K562 (cell line): ENCODE results near the gene NOLC1. TPM values are rescaled to one million over a fixed set of nuclear protein-coding genes. Genes with fewer than 3 reads are reported as not detected.

Experiments used
- BHLHE40 ChIP-seq: IDR thresholded peaks from 2 replicates; pipeline ENCODE4 v1.6.1; 2011; ENCODE audit warnings: low read length, improper control_type of control experiment
- CHD1 ChIP-seq: fragments of 200-600 bp; sonication (generic); IDR thresholded peaks from one replicate; pipeline ENCODE4 v1.6.1; 2012; ENCODE audit warnings: mild to moderate bottlenecking, moderate library complexity, low read length, inconsistent platforms
- CTBP1 ChIP-seq: fragments of 450-650 bp; IDR thresholded peaks from 2 replicates; pipeline ENCODE4 v1.6.1; 2016; ENCODE audit warnings: borderline replicate concordance
- CXXC5 ChIP-seq: fragments of 250-450 bp; sonication (Bioruptor Pico); IDR thresholded peaks from 2 replicates; pipeline ENCODE4 v1.8.0; 2022; ENCODE audit warnings: inconsistent platforms, mild to moderate bottlenecking, moderate library complexity
- EHMT2 ChIP-seq: fragments of 450-650 bp; IDR thresholded peaks from 2 replicates; pipeline ENCODE4 v1.6.1; 2018; ENCODE audit warnings: antibody characterized with exemption
- FOXJ3 ChIP-seq: sonication (generic); formaldehyde crosslinking; IDR thresholded peaks from 2 replicates; pipeline ENCODE4 v1.4.0; 2020; ENCODE audit warnings: mild to moderate bottlenecking, missing genetic modification reagents
- GATAD2B ChIP-seq: fragments of 450-650 bp; IDR thresholded peaks from 2 replicates; pipeline ENCODE4 v1.6.1; 2017; ENCODE audit warnings: mild to moderate bottlenecking, borderline replicate concordance
- HSF4 ChIP-seq: fragments of 250-450 bp; sonication (Bioruptor Pico); IDR thresholded peaks from 2 replicates; pipeline ENCODE4 v2.1.2; 2022; ENCODE audit warnings: mild to moderate bottlenecking, moderate library complexity, borderline replicate concordance
- KDM2B ChIP-seq: fragments of 250-450 bp; sonication (Bioruptor Pico); IDR thresholded peaks from 2 replicates; pipeline ENCODE4 v1.8.0; 2021; ENCODE audit warnings: mild to moderate bottlenecking, moderate library complexity
- LCOR ChIP-seq: sonication (generic); formaldehyde crosslinking; IDR thresholded peaks from 2 replicates; pipeline ENCODE4 v1.8.0; 2022; ENCODE audit warnings: mild to moderate bottlenecking, missing genetic modification reagents
- MCM3 ChIP-seq: fragments of 450-650 bp; IDR thresholded peaks from 2 replicates; pipeline ENCODE4 v1.6.1; 2016
- MEF2A ChIP-seq: IDR thresholded peaks from 2 replicates; pipeline ENCODE4 v1.6.1; 2011; ENCODE audit warnings: low read depth, mild to moderate bottlenecking, low read length, moderate library complexity; ENCODE audit not compliant: control insufficient read depth
- PHF8 ChIP-seq: fragments of 200-600 bp; sonication (generic); IDR thresholded peaks from 2 replicates; pipeline ENCODE4 v1.6.1; 2012; ENCODE audit warnings: mixed run types, mild to moderate bottlenecking, inconsistent platforms, low read length, moderate library complexity, borderline replicate concordance
- PTTG1 ChIP-seq: fragments of 450-650 bp; IDR thresholded peaks from 2 replicates; pipeline ENCODE4 v1.6.1; 2016; ENCODE audit warnings: low read depth, mild to moderate bottlenecking, missing genetic modification characterization, missing compliant biosample characterization
- RFX1 ChIP-seq: fragments of 450-650 bp; IDR thresholded peaks from 2 replicates; pipeline ENCODE4 v1.6.1; 2016; ENCODE audit warnings: mild to moderate bottlenecking, moderate library complexity
- RHOXF2B ChIP-seq: fragments of 250-450 bp; sonication (Bioruptor Pico); conservative IDR thresholded peaks from 2 replicates; pipeline ENCODE4 v1.5.1; 2021
- SIN3B ChIP-seq: fragments of 450-650 bp; IDR thresholded peaks from 2 replicates; pipeline ENCODE4 v1.6.1; 2017; ENCODE audit warnings: low read depth, mild to moderate bottlenecking, moderate library complexity
- SRSF9 ChIP-seq: fragments of 200-400 bp; formaldehyde crosslinking; IDR thresholded peaks from 2 replicates; pipeline ENCODE4 v1.6.1; 2017; ENCODE audit warnings: low read depth, low read length, borderline replicate concordance
- STAG1 ChIP-seq: sonication (generic); formaldehyde crosslinking; IDR thresholded peaks from 2 replicates; pipeline ENCODE4 v1.5.0; 2020; ENCODE audit warnings: missing genetic modification reagents, borderline replicate concordance
- TAF7 ChIP-seq: fragments of 450-650 bp; IDR thresholded peaks from 2 replicates; pipeline ENCODE4 v1.6.1; 2016; ENCODE audit warnings: missing genetic modification characterization, missing compliant biosample characterization
- TAL1 ChIP-seq: fragments of 450-650 bp; IDR thresholded peaks from 2 replicates; pipeline ENCODE4 v1.6.1; 2016; ENCODE audit warnings: mild to moderate bottlenecking
- XRCC4 ChIP-seq: IDR thresholded peaks from one replicate; pipeline ENCODE4 v1.6.1; 2011; ENCODE audit not compliant: insufficient read depth, insufficient read length; ENCODE audit errors: extremely low read depth
- ZBTB8A ChIP-seq: fragments of 450-650 bp; IDR thresholded peaks from 2 replicates; pipeline ENCODE4 v1.6.1; 2018; ENCODE audit warnings: mild to moderate bottlenecking, moderate library complexity; ENCODE audit not compliant: partially characterized antibody
- ZC3H11A ChIP-seq: IDR thresholded peaks from 2 replicates; pipeline ENCODE4 v1.6.1; 2012; ENCODE audit warnings: low read depth, low read length, improper control_type of control experiment
- ZNF263 ChIP-seq: sonication (generic); formaldehyde crosslinking; IDR thresholded peaks from 2 replicates; pipeline ENCODE4 v1.8.0; 2022; ENCODE audit warnings: mild to moderate bottlenecking, missing genetic modification reagents, borderline replicate concordance
- ZNF589 ChIP-seq: fragments of 200-800 bp; sonication (Bioruptor generic); IDR thresholded peaks from 2 replicates; pipeline ENCODE4 v1.6.1; 2016; ENCODE audit warnings: low read depth, missing genetic modification characterization, missing compliant biosample characterization
- ZNF644 ChIP-seq: fragments of 200-800 bp; sonication (Bioruptor generic); IDR thresholded peaks from 2 replicates; pipeline ENCODE4 v1.6.1; 2016; ENCODE audit warnings: low read depth, missing genetic modification characterization, missing compliant biosample characterization
- polyA plus RNA-seq, 8 experiments: library from polyadenylated mRNA; depleted of rRNA in 4 of 8; stranded (reverse) in 5 of 8; unstranded in 3 of 8; fragments of >200 nt; fragmentation: Nextera tagmentation in 2 of 8; fragmentation: Illumina TruSeq in 1 of 8; extraction: Ambion mirVana in 2 of 8; extraction: Trizol in 1 of 8; gene quantifications; 2 replicates each; pipeline versions ENCODE4 v1.2.1 to v1.2.3, GENCODE V29; 2011 to 2014; ENCODE audit warnings: inconsistent platforms in 1 of 8, missing spikeins in 1 of 8
- total RNA-seq, 7 experiments: library from RNA; depleted of rRNA in 6 of 7; stranded (reverse); fragments of >200 nt in 6 of 7; fragmentation: Illumina TruSeq in 2 of 7; extraction: Trizol in 2 of 7; gene quantifications; 2 replicates each; pipeline versions ENCODE4 v1.2.1 to v1.2.3, GENCODE V29; 2011 to 2021; ENCODE audit warnings: low replicate concordance in 1 of 7
- TF ChIP-seq, protein P1 (sequence below): fragments of 250-450 bp; sonication (Bioruptor Pico); IDR thresholded peaks from 2 replicates; pipeline ENCODE4 v1.4.0; 2020; ENCODE audit warnings: borderline replicate concordance
- TF ChIP-seq, protein P2 (sequence below): fragments of 250-450 bp; sonication (Bioruptor Pico); IDR thresholded peaks from 2 replicates; pipeline ENCODE4 v1.8.0; 2022; ENCODE audit warnings: moderate library complexity, mild to moderate bottlenecking, inconsistent platforms

Gene NOLC1
- total and polyA plus RNA-seq, 9 of the 15 experiments (the other 6 are each of a cell fraction or from before 2014, with no cell fraction given): 102 to 310 (median 165) TPM

DNA sequence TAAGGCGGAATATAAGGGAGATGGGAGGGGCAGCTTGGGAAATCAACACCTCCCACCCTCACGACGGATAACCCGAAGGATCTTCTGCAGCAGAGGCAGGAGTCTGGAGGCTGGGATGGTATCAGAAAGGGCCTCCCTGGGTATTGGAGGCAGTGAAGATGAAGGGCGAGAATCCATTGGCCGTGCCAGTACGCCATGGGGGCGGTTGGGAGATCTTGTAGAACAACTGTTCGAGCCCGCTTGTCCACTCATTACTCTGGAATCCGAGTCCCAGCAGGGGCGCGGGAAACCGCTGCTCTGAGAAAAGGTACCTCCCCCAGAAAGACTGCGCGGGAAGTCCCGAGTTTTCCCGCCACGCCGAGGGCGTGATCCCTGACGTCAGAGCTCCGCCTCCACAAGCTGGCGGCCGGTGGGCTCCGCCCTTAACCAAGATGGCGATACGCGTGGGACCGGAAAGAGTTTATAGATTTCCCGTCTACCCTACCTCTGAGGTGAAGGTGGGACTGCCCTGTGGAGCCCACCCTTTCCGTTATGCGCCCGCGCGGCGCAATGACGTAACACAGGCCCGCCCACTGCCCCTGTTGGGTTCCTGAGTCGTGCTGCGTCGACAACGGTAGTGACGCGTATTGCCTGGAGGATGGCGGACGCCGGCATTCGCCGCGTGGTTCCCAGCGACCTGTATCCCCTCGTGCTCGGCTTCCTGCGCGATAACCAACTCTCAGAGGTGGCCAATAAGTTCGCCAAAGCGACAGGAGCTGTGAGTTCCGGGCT lies at the start of gene NOLC1 (continued):
- no peak for TF ChIP-seq MEF2A
- TF ChIP-seq SIN3B: peak; percentile 76
- TF ChIP-seq ZNF263: peak; percentile 80; the same call in 1 of the 2 replicates
- no peak for TF ChIP-seq TAL1
- no peak for TF ChIP-seq SRSF9
- peak; percentile 55; the same call in 1 of the 2 replicates for TF ChIP-seq CTBP1
- peak; percentile 87 for TF ChIP-seq CXXC5 (CRISPR knock-in tag)
- TF ChIP-seq, protein P1, sequence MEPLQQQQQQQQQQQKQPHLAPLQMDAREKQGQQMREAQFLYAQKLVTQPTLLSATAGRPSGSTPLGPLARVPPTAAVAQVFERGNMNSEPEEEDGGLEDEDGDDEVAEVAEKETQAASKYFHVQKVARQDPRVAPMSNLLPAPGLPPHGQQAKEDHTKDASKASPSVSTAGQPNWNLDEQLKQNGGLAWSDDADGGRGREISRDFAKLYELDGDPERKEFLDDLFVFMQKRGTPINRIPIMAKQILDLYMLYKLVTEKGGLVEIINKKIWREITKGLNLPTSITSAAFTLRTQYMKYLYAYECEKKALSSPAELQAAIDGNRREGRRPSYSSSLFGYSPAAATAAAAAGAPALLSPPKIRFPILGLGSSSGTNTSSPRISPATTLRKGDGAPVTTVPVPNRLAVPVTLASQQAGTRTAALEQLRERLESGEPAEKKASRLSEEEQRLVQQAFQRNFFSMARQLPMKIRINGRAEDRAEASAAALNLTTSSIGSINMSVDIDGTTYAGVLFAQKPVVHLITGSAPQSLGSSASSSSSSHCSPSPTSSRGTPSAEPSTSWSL: no peak
- TF ChIP-seq, protein P2, sequence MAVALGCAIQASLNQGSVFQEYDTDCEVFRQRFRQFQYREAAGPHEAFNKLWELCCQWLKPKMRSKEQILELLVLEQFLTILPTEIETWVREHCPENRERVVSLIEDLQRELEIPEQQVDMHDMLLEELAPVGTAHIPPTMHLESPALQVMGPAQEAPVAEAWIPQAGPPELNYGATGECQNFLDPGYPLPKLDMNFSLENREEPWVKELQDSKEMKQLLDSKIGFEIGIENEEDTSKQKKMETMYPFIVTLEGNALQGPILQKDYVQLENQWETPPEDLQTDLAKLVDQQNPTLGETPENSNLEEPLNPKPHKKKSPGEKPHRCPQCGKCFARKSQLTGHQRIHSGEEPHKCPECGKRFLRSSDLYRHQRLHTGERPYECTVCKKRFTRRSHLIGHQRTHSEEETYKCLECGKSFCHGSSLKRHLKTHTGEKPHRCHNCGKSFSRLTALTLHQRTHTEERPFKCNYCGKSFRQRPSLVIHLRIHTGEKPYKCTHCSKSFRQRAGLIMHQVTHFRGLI: no peak
- TF ChIP-seq ZNF589: no peak
- peak; percentile 58; the same call in 1 of the 2 replicates for TF ChIP-seq BHLHE40
- TF ChIP-seq FOXJ3 (CRISPR knock-in tag): no peak
- TF ChIP-seq ZBTB8A: no peak
- no peak for TF ChIP-seq PTTG1
- TF ChIP-seq EHMT2: 0 out of 2 replicates have a peak, but pooled peaks have one; percentile 18
- TF ChIP-seq RHOXF2B: no peak
- no peak for TF ChIP-seq KDM2B (CRISPR knock-in tag)
- no peak for TF ChIP-seq MCM3
- no peak for TF ChIP-seq XRCC4
- no peak for TF ChIP-seq STAG1 (CRISPR knock-in tag)
- TF ChIP-seq TAF7: 0 out of 2 replicates have a peak, but pooled peaks have one; percentile 46
- no peak for TF ChIP-seq RFX1
- peak; percentile 99 for TF ChIP-seq LCOR (CRISPR knock-in tag)
- TF ChIP-seq CHD1: no peak
- no peak for TF ChIP-seq GATAD2B
- no peak for TF ChIP-seq HSF4 (CRISPR knock-in tag)
- TF ChIP-seq ZC3H11A: no peak
- no peak for TF ChIP-seq ZNF644 (tag)
- TF ChIP-seq PHF8: peak; percentile 94; the same call in 1 of the 2 replicates
